GM10847 (cell line): ENCODE results near the gene ACOXL.

ENCODE experiments used
- POLR2A ChIP-seq: IDR thresholded peaks from 2 replicates; pipeline ENCODE4 v1.6.1; 2011; ENCODE audit not compliant: insufficient read length; ENCODE audit errors: extremely low read depth

The ACOXL gene

GRCh38 chr2:110984694-110985490 is 252.5 kb downstream of the ACOXL start:
- no peak for TF ChIP-seq POLR2A

- no peak for TF ChIP-seq POLR2A
These were observed 258.1 kb downstream of the ACOXL start for GRCh38 chr2:110990440-110990839.

GRCh38 chr2:110991911-110992310 is 259.5 kb downstream of the ACOXL start:
- no peak for TF ChIP-seq POLR2A

- no peak for TF ChIP-seq POLR2A
These were observed 260.5 kb downstream of the ACOXL start for GRCh38 chr2:110992886-110993285.

- no peak for TF ChIP-seq POLR2A
These were observed 261.3 kb downstream of the ACOXL start for GRCh38 chr2:110993557-110994231.

GRCh38 chr2:110994250-110994961 is 262.0 kb downstream of the ACOXL start:
- TF ChIP-seq POLR2A = no peak

- no peak for TF ChIP-seq POLR2A
These were observed 263.5 kb downstream of the ACOXL start for GRCh38 chr2:110995911-110996310.

GRCh38 chr2:110997331-110998045 is 265.1 kb downstream of the ACOXL start:
- TF ChIP-seq POLR2A = no peak

GRCh38 chr2:110998311-110998710 is 265.9 kb downstream of the ACOXL start:
- TF ChIP-seq POLR2A = no peak

GRCh38 chr2:110999626-111000025 is 267.3 kb downstream of the ACOXL start:
- no peak for TF ChIP-seq POLR2A

- no peak for TF ChIP-seq POLR2A
These were observed 272.9 kb downstream of the ACOXL start for GRCh38 chr2:111005307-111005706.

- TF ChIP-seq POLR2A = no peak
These were observed 273.4 kb downstream of the ACOXL start for GRCh38 chr2:111005821-111006220.

GRCh38 chr2:111007757-111008688 is 275.6 kb downstream of the ACOXL start:
- no peak for TF ChIP-seq POLR2A

- no peak for TF ChIP-seq POLR2A
These were observed 278.8 kb downstream of the ACOXL start for GRCh38 chr2:111011218-111011617.
